NT2/D1 (cell line): ENCODE data around the gene ACSF3.

Experiments used
- DNase-seq: peaks from one replicate; pipeline ENCODE4 v3.0.0-alpha.2; 2011; ENCODE audit warnings: low read depth, low spot score
- H3K27me3 ChIP-seq: 2 replicates; pipeline ENCODE4 v1.6.0; 2011; ENCODE audit warnings: mild to moderate bottlenecking; ENCODE audit not compliant: insufficient read length, insufficient read depth
- H3K36me3 ChIP-seq: 2 replicates; pipeline ENCODE4 v1.6.1; 2011; ENCODE audit warnings: mild to moderate bottlenecking, low read length, mixed read lengths; ENCODE audit not compliant: insufficient read depth, insufficient read length
- H3K4me1 ChIP-seq: 2 replicates; pipeline ENCODE4 v1.5.1; 2011; ENCODE audit not compliant: insufficient read depth, insufficient read length
- H3K4me3 ChIP-seq: 2 replicates; pipeline ENCODE4 v1.5.1; 2011; ENCODE audit warnings: low read depth; ENCODE audit not compliant: insufficient read length
- H3K9ac ChIP-seq: 2 replicates; pipeline ENCODE4 v1.6.0; 2011; ENCODE audit warnings: low read depth; ENCODE audit not compliant: insufficient read length
- H3K9me3 ChIP-seq: 2 replicates; pipeline ENCODE4 v1.5.1; 2011; ENCODE audit warnings: mild to moderate bottlenecking, low read length; ENCODE audit not compliant: insufficient read depth
- SUZ12 ChIP-seq: IDR thresholded peaks from 2 replicates; pipeline ENCODE4 v1.6.1; 2011; ENCODE audit not compliant: insufficient read length, insufficient read depth; ENCODE audit errors: extremely low read depth
- YY1 ChIP-seq: IDR thresholded peaks from 2 replicates; pipeline ENCODE4 v1.6.1; 2011; ENCODE audit not compliant: insufficient read length, insufficient read depth
- ZNF274 ChIP-seq: IDR thresholded peaks from 2 replicates; pipeline ENCODE4 v1.6.1; 2011; ENCODE audit warnings: mild to moderate bottlenecking, low read depth, low read length

ACSF3 gene

DNA sequence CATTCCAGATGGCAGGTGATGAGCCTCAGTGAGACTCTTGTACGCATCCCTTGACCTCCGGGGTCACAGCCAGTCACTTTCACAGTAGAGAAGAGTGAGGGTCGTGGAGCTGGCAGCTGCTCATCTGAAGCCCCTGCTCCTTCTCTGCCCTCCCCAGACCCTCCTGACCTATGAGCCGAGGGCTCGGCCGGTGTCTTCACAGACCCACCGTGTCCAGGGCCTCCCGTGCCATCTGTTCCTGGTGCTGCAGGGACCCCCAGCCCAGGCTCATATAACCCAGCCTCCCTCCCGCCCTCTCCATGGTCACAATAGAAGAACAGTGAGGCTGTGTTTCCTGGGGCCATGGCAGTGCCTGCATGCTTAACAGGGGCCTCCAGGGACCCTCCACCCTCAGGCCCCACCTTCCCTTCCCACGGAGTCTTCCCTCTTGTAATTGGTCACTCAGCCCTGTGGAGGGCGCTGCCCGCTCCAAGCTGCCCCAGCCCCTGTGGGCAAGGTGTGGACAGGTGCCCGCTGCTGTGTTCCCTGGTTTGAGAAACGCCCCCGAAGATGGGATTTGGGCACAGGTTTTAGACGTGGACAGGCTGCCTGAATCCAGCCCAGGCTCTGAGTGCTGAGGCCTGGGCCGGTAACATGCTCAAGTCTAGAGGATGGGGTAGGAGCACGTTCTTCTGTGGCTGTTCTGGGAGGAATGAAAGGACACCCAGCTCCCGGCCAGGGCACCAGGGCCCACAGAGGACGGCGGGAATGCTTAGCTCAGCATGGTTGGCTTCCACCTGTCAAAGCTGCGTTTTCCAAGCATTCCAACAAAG, 38.7 kb downstream of the ACSF3 start:
- DNase-seq, result no peak
- TF ChIP-seq SUZ12 (no peak), YY1 (no peak), ZNF274 (no peak)
- H3K4me1 ChIP-seq, result peaks cover 13% of the 10 kb centered on the region
- peaks cover 61% of the 10 kb centered on the region for H3K36me3 ChIP-seq
- no peaks in the 10 kb centered on the region for H3K27me3 ChIP-seq
- peaks cover 15% of the 10 kb centered on the region; the same call in 1 of the 2 replicates for H3K9me3 ChIP-seq
- H3K9ac ChIP-seq, result no peak overlapping the region
- H3K4me3 ChIP-seq, result no peak overlapping the region

DNA sequence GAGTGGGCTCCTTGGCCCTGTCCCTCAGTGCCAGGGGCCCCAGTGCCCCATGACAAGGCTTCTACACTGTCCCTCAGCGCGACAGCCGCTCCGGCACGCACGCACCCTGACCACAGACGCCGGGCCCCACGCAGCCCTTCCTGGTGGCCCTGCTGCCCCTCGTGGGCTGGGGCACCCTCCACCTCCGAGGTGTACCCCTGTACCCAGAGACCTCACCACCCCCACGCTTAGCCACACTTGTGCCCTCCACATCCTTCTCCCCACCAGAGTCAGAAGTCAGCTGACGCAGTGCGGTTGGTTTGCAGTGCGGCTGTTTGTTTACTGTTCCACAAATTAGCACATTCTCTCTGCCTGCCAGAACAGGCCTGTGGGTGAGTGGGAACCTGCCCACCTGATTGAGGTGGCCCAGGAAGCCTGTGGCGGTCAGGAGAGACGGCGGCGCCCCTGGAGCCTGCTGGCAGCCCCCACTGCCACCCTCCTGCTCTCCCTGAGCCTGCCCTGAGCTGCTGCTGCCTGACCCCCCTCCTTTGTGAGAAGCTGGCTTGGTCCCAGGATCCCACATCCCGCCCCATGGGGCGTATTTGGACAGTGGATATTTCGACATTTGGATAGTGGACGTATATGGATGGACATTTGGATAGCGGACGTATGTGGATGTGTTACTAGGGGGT, 39.9 kb downstream of the ACSF3 start:
- DNase-seq, result no peak
- no peak for TF ChIP-seq ZNF274
- TF ChIP-seq SUZ12, result no peak
- TF ChIP-seq YY1, result no peak
- H3K9me3 ChIP-seq, result peaks cover 14% of the 10 kb centered on the region; the same call in 1 of the 2 replicates
- H3K36me3 ChIP-seq, result peaks cover 70% of the 10 kb centered on the region
- H3K4me3 ChIP-seq, result no peak overlapping the region
- H3K4me1 ChIP-seq, result peaks cover 13% of the 10 kb centered on the region
- no peaks in the 10 kb centered on the region for H3K27me3 ChIP-seq
- no peak overlapping the region for H3K9ac ChIP-seq

DNA sequence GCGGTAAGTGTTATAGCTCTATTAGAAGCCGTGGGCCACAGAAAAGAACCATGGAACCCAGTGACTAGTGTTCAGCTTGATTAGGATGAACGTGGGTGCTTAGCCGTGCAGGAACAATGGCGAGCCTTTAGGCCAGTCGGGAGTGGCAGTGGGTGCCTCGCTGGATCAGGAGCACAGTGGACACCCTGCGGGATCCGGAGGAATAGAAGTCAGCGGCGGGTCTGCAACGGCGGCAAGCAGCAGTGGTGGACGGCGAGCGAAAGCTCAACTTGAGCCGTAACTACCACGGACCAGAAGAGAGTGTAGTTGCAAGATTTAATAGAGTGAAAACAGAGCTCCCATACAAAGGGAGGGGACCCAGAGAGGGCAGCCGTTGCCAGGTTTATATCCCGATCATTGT, 40.6 kb downstream of the ACSF3 start:
- peaks cover 9% of the 10 kb centered on the region; the same call in 1 of the 2 replicates for H3K9me3 ChIP-seq
- no peaks in the 10 kb centered on the region for H3K27me3 ChIP-seq
- DNase-seq, result no peak
- no peak overlapping the region for H3K4me3 ChIP-seq
- H3K36me3 ChIP-seq, result peaks cover 71% of the 10 kb centered on the region
- TF ChIP-seq ZNF274, result no peak
- no peak for TF ChIP-seq SUZ12
- TF ChIP-seq YY1, result no peak
- H3K4me1 ChIP-seq, result peaks cover 13% of the 10 kb centered on the region
- H3K9ac ChIP-seq, result no peak overlapping the region

DNA sequence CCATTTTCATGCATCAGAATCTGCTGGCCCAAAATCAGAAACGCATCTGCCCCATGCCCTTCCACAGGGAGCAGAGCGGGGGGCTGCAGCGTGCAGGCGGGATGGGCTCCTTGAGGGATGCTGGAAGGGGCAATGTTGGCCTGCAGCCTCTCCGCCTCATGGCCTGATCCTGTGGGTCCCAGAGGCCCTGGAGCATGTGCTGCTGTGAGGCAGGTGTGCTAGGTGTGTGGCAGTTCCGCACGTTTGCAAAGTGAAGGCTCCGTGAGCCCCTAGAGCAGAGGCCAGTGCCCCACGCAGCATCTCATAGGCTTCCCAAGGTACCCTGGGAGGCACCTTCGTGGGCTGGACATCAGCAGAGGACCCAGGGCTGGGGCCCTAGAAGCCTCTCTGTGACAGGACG, 41.5 kb downstream of the ACSF3 start:
- DNase-seq, result no peak
- H3K9me3 ChIP-seq, result 0 out of 2 replicates have a peak, but pooled peaks cover under 1% of the 10 kb centered on the region
- peaks cover 74% of the 10 kb centered on the region for H3K36me3 ChIP-seq
- peaks cover 13% of the 10 kb centered on the region for H3K4me1 ChIP-seq
- TF ChIP-seq YY1, result no peak
- no peak for TF ChIP-seq SUZ12
- no peak for TF ChIP-seq ZNF274
- no peaks in the 10 kb centered on the region for H3K27me3 ChIP-seq
- H3K9ac ChIP-seq, result no peak overlapping the region
- H3K4me3 ChIP-seq, result no peak overlapping the region

DNA sequence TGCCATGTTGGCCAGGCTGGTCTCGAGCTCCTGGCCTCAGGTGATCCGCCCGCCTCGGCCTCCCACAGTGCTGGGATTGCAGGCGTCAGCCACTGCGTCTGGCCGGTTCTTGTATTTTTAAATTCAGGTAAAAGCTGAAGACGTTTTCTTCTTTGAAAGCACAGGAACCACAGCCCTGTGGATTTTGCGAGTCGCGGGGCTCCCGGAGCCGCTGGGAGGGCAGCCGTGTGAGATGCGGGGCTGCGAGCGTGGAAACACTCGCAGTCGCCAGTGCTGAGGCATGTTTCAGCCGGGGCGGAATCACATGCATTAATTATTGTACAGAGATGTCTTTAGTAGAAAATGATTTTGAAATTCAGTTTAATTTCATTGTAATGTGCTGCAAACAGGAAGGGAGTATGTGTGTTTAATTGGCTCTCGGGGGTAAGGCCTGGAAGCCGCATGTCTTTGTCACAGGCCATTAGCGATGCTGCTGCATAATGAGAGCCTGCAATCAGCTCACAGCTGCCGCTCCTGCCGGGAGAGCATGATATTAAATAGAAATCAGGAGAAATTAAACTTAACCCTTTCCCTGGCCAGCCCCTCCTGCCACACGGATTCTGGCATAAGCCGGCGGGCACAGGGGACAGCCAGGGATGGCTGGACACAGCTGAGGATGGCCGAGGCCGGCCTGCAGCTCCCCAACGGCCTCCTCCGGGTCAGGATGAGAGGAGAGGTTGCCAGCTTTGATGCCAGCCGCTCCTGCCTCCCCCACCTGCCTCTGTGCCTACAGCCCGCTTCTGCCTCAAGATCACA, 42.5 kb downstream of the ACSF3 start:
- no peak for TF ChIP-seq ZNF274
- TF ChIP-seq SUZ12, result no peak
- no peak for TF ChIP-seq YY1
- no peak overlapping the region for H3K4me3 ChIP-seq
- no peak overlapping the region for H3K9ac ChIP-seq
- H3K27me3 ChIP-seq, result no peaks in the 10 kb centered on the region
- H3K9me3 ChIP-seq, result no peaks in the 10 kb centered on the region
- H3K4me1 ChIP-seq, result peaks cover 13% of the 10 kb centered on the region
- peaks cover 81% of the 10 kb centered on the region for H3K36me3 ChIP-seq
- no peak for DNase-seq

DNA sequence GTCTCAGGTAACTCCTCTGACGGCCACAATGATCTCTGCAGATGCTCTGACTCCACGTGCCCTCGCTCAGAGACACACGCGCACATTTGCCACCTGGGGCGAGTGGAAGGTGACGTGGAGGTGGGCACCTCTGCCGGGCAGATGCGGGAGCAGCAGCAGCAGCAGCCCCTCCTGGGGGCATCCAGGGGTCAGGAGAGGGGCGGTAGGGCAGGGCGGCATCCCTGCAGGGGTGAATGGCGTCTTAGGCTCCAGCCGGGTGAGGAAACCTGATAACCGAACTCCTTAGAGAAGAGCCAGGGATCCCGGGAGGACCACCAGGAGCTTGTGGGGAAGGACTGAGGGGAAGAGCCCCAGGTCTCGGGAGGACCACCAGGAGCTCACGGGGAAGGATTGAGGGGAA, 43.3 kb downstream of the ACSF3 start:
- H3K36me3 ChIP-seq, result peaks cover 82% of the 10 kb centered on the region
- no peak for DNase-seq
- TF ChIP-seq ZNF274 (no peak), SUZ12 (no peak), YY1 (no peak)
- H3K4me1 ChIP-seq, result peaks cover 13% of the 10 kb centered on the region
- no peaks in the 10 kb centered on the region for H3K9me3 ChIP-seq
- no peak overlapping the region for H3K9ac ChIP-seq
- no peak overlapping the region for H3K4me3 ChIP-seq
- H3K27me3 ChIP-seq, result no peaks in the 10 kb centered on the region
